GM19239 (cell line): Measurements from ENCODE around the gene DOCK4.

Experiments
- DNase-seq: peaks from one replicate; pipeline ENCODE4 v3.0.0; 2011; ENCODE audit warnings: low spot score; ENCODE audit not compliant: insufficient read length
- FAIRE-seq: peaks from 2 replicates; lab custom pipeline; 2011; peaks lifted over from hg19 to GRCh38; lab: Jason Lieb, UNC

DOCK4 gene

DNA sequence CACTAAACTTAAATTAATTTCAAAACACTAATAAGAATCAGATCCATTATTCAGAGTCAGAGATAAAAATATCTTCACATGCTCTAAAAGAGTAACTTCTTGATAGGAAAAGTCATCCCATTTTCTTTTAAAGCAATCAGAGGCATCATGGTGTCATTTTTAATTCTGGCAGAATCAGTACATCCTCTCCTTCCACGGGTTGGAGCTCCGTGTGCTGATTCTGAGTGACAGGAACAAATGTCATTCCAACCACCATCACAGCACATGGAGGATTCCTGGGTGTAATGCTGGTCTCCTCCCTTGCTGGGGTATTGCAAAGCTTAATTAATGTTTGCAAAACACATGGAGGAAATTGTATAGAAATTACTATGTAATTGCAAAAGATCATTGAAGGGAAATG lies 529.4 kb downstream of the DOCK4 start:
- no peak for DNase-seq

More for the DNA sequence above, 529.4 kb downstream of the DOCK4 start:
- FAIRE-seq, result no peak
